Uterus (tissue), 4 donors: ENCODE results near the gene CLOCK. TPM values are rescaled to one million over a fixed set of nuclear protein-coding genes. Genes with fewer than 3 reads are reported as not detected.

Source experiments
- DNase-seq, 2 donors: peaks; one replicate each; pipeline ENCODE4 v3.0.0-alpha.2; 2019 to 2020
- H3K27ac ChIP-seq, 2 donors: fragments of 200-600 bp; sonication (generic); 1 replicate in 1 of 2; 2 replicates in 1 of 2; pipeline ENCODE4 v1.5.1; 2016 to 2018
- H3K27me3 ChIP-seq, 2 donors: fragments of 200-600 bp; sonication (generic); one replicate each; pipeline ENCODE4 v1.5.1; 2018 to 2019; ENCODE audit warnings: control low read depth in 1 of 2
- H3K36me3 ChIP-seq, 2 donors: fragments of 200-600 bp; sonication (generic); one replicate each; pipeline ENCODE4 v1.5.1; 2019; ENCODE audit warnings: control low read depth in 1 of 2
- H3K4me1 ChIP-seq, 2 donors: fragments of 200-600 bp; sonication (generic); one replicate each; pipeline ENCODE4 v1.5.1; 2018 to 2019; ENCODE audit warnings: control low read depth in 1 of 2
- H3K4me3 ChIP-seq, 2 donors: fragments of 200-600 bp; sonication (generic); 1 replicate in 1 of 2; 2 replicates in 1 of 2; pipeline ENCODE4 v1.5.1; 2018 to 2019; ENCODE audit warnings: mild to moderate bottlenecking in 1 of 2
- H3K9me3 ChIP-seq, 2 donors: fragments of 200-600 bp; sonication (generic); one replicate each; pipeline ENCODE4 v1.5.1; 2019; ENCODE audit warnings: control low read depth in 1 of 2
- CTCF ChIP-seq, 4 experiments: fragments of 200-600 bp in 2 of 4; fragments of 450-650 bp in 2 of 4; sonication (generic) in 2 of 4; IDR thresholded peaks; one replicate each; pipeline ENCODE4 v1.5.1; 2016 to 2019; ENCODE audit warnings: antibody characterized with exemption in 4 of 4, mild to moderate bottlenecking in 2 of 4, moderate library complexity in 1 of 4
- POLR2A ChIP-seq, 2 donors: fragments of 450-650 bp; IDR thresholded peaks; one replicate each; pipeline ENCODE4 v1.6.1; 2016; ENCODE audit warnings: antibody characterized with exemption in 2 of 2, mild to moderate bottlenecking in 1 of 2, moderate library complexity in 1 of 2
- intact Hi-C: fragments of 100-400 bp; cut with DNase I; formaldehyde crosslinking; loops from one replicate; pipeline ENCODE4 v1.15.1; 2023; ENCODE audit warnings: low total_unique reads
- total RNA-seq, 4 donors: library from RNA; depleted of rRNA in 3 of 4; stranded (reverse); fragments of >200 nt in 3 of 4; gene quantifications; one replicate each; pipeline versions ENCODE4 v1.1.0 to v1.2.4, GENCODE V29; 2014 to 2023
- donor health status: DM: yes; HTN: yes; CAD: no.

The CLOCK gene
- total RNA-seq, 4 donors from 2014 or later = 13.3 to 60.3 (median 29.1) TPM

GRCh38 chr4:55450566-55450965 lies 96.1 kb downstream of the CLOCK start:
- no peaks in the 10 kb centered on the region for H3K4me1 ChIP-seq
- H3K9me3 ChIP-seq = no peaks in the 10 kb centered on the region
- H3K27ac ChIP-seq = no peak overlapping the region
- intact Hi-C loops = no loop called here
- no peak for DNase-seq
- H3K4me3 ChIP-seq = no peak overlapping the region
- no peaks in the 10 kb centered on the region for H3K36me3 ChIP-seq
- H3K27me3 ChIP-seq = no peaks in the 10 kb centered on the region
- TF ChIP-seq POLR2A (IDR thresholded peaks at IDR 0.05) = no peak
- no peak for TF ChIP-seq CTCF (IDR thresholded peaks at IDR 0.05)

- H3K4me3 ChIP-seq = no peak overlapping the region
- H3K36me3 ChIP-seq = no peaks in the 10 kb centered on the region
- no peaks in the 10 kb centered on the region for H3K4me1 ChIP-seq
- intact Hi-C loops = no loop called here
- no peaks in the 10 kb centered on the region for H3K27me3 ChIP-seq
- TF ChIP-seq POLR2A (IDR thresholded peaks at IDR 0.05) (no peak), CTCF (IDR thresholded peaks at IDR 0.05) (no peak)
- H3K9me3 ChIP-seq = no peaks in the 10 kb centered on the region
- no peak for DNase-seq
- H3K27ac ChIP-seq = no peak overlapping the region
Measured at GRCh38 chr4:55447831-55448230, 98.9 kb downstream of the CLOCK start.

GRCh38 chr4:55447108-55447708 lies 99.5 kb downstream of the CLOCK start:
- intact Hi-C loops = no loop called here
- H3K9me3 ChIP-seq = no peaks in the 10 kb centered on the region
- DNase-seq = no peak
- no peak overlapping the region for H3K27ac ChIP-seq
- H3K4me3 ChIP-seq = no peak overlapping the region
- TF ChIP-seq POLR2A (IDR thresholded peaks at IDR 0.05) (no peak), CTCF (IDR thresholded peaks at IDR 0.05) (no peak)
- H3K4me1 ChIP-seq = no peaks in the 10 kb centered on the region
- H3K27me3 ChIP-seq = no peaks in the 10 kb centered on the region
- no peaks in the 10 kb centered on the region for H3K36me3 ChIP-seq

GRCh38 chr4:55446578-55446922 lies 100.2 kb downstream of the CLOCK start:
- intact Hi-C loops = no loop called here
- no peaks in the 10 kb centered on the region for H3K4me1 ChIP-seq
- H3K9me3 ChIP-seq = no peaks in the 10 kb centered on the region
- no peaks in the 10 kb centered on the region for H3K27me3 ChIP-seq
- no peak overlapping the region for H3K27ac ChIP-seq
- TF ChIP-seq CTCF (IDR thresholded peaks at IDR 0.05) = no peak
- no peak for TF ChIP-seq POLR2A (IDR thresholded peaks at IDR 0.05)
- H3K4me3 ChIP-seq = no peak overlapping the region
- DNase-seq = no peak
- no peaks in the 10 kb centered on the region for H3K36me3 ChIP-seq

GRCh38 chr4:55445921-55446577 lies 100.7 kb downstream of the CLOCK start:
- no peaks in the 10 kb centered on the region for H3K9me3 ChIP-seq
- intact Hi-C loops = no loop called here
- no peaks in the 10 kb centered on the region for H3K27me3 ChIP-seq
- H3K4me3 ChIP-seq = no peak overlapping the region
- DNase-seq = no peak
- TF ChIP-seq POLR2A (IDR thresholded peaks at IDR 0.05) (no peak), CTCF (IDR thresholded peaks at IDR 0.05) (no peak)
- no peaks in the 10 kb centered on the region for H3K4me1 ChIP-seq
- no peak overlapping the region for H3K27ac ChIP-seq
- no peaks in the 10 kb centered on the region for H3K36me3 ChIP-seq
